Endothelial cell of umbilical vein (primary cell): Measurements from ENCODE around the gene FAM53B. TPM values are rescaled to one million over a fixed set of nuclear protein-coding genes. Genes with fewer than 3 reads are reported as not detected.

ENCODE experiments used
- BruUV-seq: library from RNA; stranded (reverse); fragments of 400-500 nt; replicated peaks from 2 replicates; lab custom pipeline; 2021; lab: Mats Ljungman, UMichigan
- CTCF ChIA-PET: fragments of 300-600, 350-600 bp; sonication (Branson Sonifier 250); formaldehyde crosslinking; loops from one replicate; lab custom pipeline; 2021; ENCODE audit warnings: antibody characterized with exemption, inconsistent platforms; lab: Charles Lee
- POLR2A ChIA-PET: fragments of 300-600, 350-600 bp; sonication (Branson Sonifier 250); formaldehyde crosslinking; loops from one replicate; lab custom pipeline; 2021; ENCODE audit warnings: antibody characterized with exemption, inconsistent platforms; lab: Charles Lee
- DNase-seq: peaks from one replicate; pipeline ENCODE4 v3.0.0-alpha.2; 2011; ENCODE audit warnings: low read depth, low spot score
- FAIRE-seq: peaks from 2 replicates; lab custom pipeline; 2011; peaks lifted over from hg19 to GRCh38; lab: Jason Lieb, UNC
- H2AFZ ChIP-seq: 2 replicates; pipeline ENCODE4 v1.6.0; 2012; ENCODE audit warnings: low read depth, low read length, control low read depth, inconsistent platforms
- H3K27ac ChIP-seq: 2 replicates; pipeline ENCODE4 v1.5.1; 2011; ENCODE audit warnings: low read depth, mild to moderate bottlenecking, control low read depth, low read length, moderate library complexity; ENCODE audit not compliant: insufficient read depth
- H3K27me3 ChIP-seq, 2 experiments: 2 replicates each; pipeline versions ENCODE4 v1.6.0 to v1.6.1; 2011; ENCODE audit warnings: low read length in 2 of 2, mixed read lengths in 1 of 2; ENCODE audit not compliant: control insufficient read depth in 2 of 2, insufficient read depth in 2 of 2
- H3K36me3 ChIP-seq, 2 experiments: 2 replicates in 1 of 2; 3 replicates in 1 of 2; pipeline ENCODE4 v1.5.1; 2011; ENCODE audit warnings: low read length in 2 of 2, mild to moderate bottlenecking in 1 of 2, moderate library complexity in 1 of 2; ENCODE audit not compliant: control insufficient read depth in 2 of 2, insufficient read depth in 2 of 2; ENCODE audit errors: extremely low read depth in 1 of 2
- H3K4me1 ChIP-seq: 3 replicates; pipeline ENCODE4 v1.5.1; 2011; ENCODE audit warnings: mild to moderate bottlenecking, low read length; ENCODE audit not compliant: control insufficient read depth, insufficient read depth; ENCODE audit errors: extremely low read depth
- H3K4me2 ChIP-seq: 2 replicates; pipeline ENCODE4 v1.6.1; 2011; ENCODE audit warnings: low read length, control low read depth, mixed read lengths; ENCODE audit not compliant: insufficient read depth
- H3K4me3 ChIP-seq, 3 experiments: fragments of 200-600 bp in 1 of 3; sonication (generic), shearing (Covaris generic) in 1 of 3; replicated peaks in 1 of 3; 2 replicates each; pipeline ENCODE4 v1.5.1; 2011 to 2016; ENCODE audit warnings: control low read depth in 3 of 3, low read length in 3 of 3, mild to moderate bottlenecking in 2 of 3, inconsistent platforms in 1 of 3, low read depth in 1 of 3, moderate library complexity in 1 of 3; ENCODE audit not compliant: insufficient read depth in 1 of 3
- H3K79me2 ChIP-seq: 2 replicates; pipeline ENCODE4 v1.6.0; 2012; ENCODE audit warnings: low read length, inconsistent platforms; ENCODE audit not compliant: control insufficient read depth, insufficient read depth
- H3K9ac ChIP-seq: replicated peaks from 2 replicates; pipeline ENCODE3; 2011; ENCODE audit warnings: low read length, control low read depth; ENCODE audit not compliant: insufficient read depth; ENCODE audit errors: extremely low read depth
- H3K9me1 ChIP-seq: replicated peaks from 3 replicates; pipeline ENCODE4 v1.6.0; 2011; ENCODE audit warnings: mild to moderate bottlenecking, low read length; ENCODE audit not compliant: control insufficient read depth, insufficient read depth; ENCODE audit errors: extremely low read depth
- H3K9me3 ChIP-seq: replicated peaks from 2 replicates; pipeline ENCODE4 v1.5.1; 2012; ENCODE audit warnings: low read length, inconsistent platforms; ENCODE audit not compliant: control insufficient read depth, insufficient read depth
- H4K20me1 ChIP-seq: replicated peaks from 2 replicates; pipeline ENCODE3; 2011; ENCODE audit warnings: mild to moderate bottlenecking, low read length; ENCODE audit not compliant: control insufficient read depth, insufficient read depth; ENCODE audit errors: extremely low read depth
- EZH2 ChIP-seq: IDR thresholded peaks from 2 replicates; pipeline ENCODE4 v1.6.1; 2012; ENCODE audit warnings: borderline replicate concordance, low read depth, mild to moderate bottlenecking, moderate library complexity, low read length, inconsistent platforms; ENCODE audit not compliant: severe bottlenecking
- POLR2A ChIP-seq: IDR thresholded peaks from 2 replicates; pipeline ENCODE4 v1.6.1; 2012; ENCODE audit warnings: low read depth, mild to moderate bottlenecking, control low read depth, low read length
- POLR2AphosphoS5 ChIP-seq: IDR thresholded peaks from 2 replicates; pipeline ENCODE4 v1.6.1; 2012; ENCODE audit warnings: low read depth, mild to moderate bottlenecking, control low read depth, low read length, moderate library complexity; ENCODE audit not compliant: insufficient read depth
- dilution Hi-C: fragments of 300-500 bp; cut with MboI; formaldehyde crosslinking; loops from one replicate; pipeline ENCODE4 v1.15.0; 2019; ENCODE audit warnings: low sequenced_read_pairs; ENCODE audit not compliant: extremely low pct_ligation_motif_present
- intact Hi-C: fragments of 100-400 bp; cut with micrococcal nuclease; formaldehyde crosslinking; loops from one replicate; pipeline ENCODE4 v1.10.0; 2022
- polyA plus RNA-seq, 4 experiments: library from polyadenylated mRNA; depleted of rRNA in 3 of 4; stranded (reverse) in 3 of 4; unstranded in 1 of 4; fragments of >200 nt; gene quantifications; 2 replicates each; pipeline versions ENCODE4 v1.2.1 to v1.2.3, GENCODE V29; 2011 to 2012; ENCODE audit warnings: missing spikeins in 1 of 4
- total RNA-seq: library from RNA; stranded (reverse); gene quantifications from 2 replicates; pipeline ENCODE4 v1.2.3, GENCODE V29; 2021
- TF ChIP-seq, protein P1 (sequence below), 2 donors: IDR thresholded peaks; 1 replicate in 1 of 2; 2 replicates in 1 of 2; pipeline ENCODE4 v1.5.1; 2011; ENCODE audit warnings: low read length in 2 of 2, mild to moderate bottlenecking in 2 of 2, moderate library complexity in 2 of 2, control low read depth in 1 of 2, inconsistent platforms in 1 of 2, low read depth in 1 of 2; ENCODE audit not compliant: insufficient read depth in 1 of 2; ENCODE audit errors: extremely low read depth in 1 of 2

Gene FAM53B
- total and polyA plus RNA-seq, 2 donors (not counting 3 experiments of a cell fraction or from before 2014, with no cell fraction given), result 8.5 to 21.1 TPM

GRCh38 chr10:124622866-124623536 lies 121.2 kb downstream of the FAM53B start:
- H2AFZ ChIP-seq, result no peak overlapping the region
- no peak overlapping the region for H3K4me3 ChIP-seq
- POLR2A ChIA-PET, result interaction anchor here (0.6 kb wide), 1 partner anchor 10 kb away, joined by 3 read pairs; no protein-coding TSS in a partner anchor
- no peaks in the 10 kb centered on the region for H3K4me1 ChIP-seq
- TF ChIP-seq POLR2AphosphoS5, result no peak
- dilution Hi-C loops, result no loop called here
- H4K20me1 ChIP-seq, result no peaks in the 10 kb centered on the region
- no peak overlapping the region for H3K9ac ChIP-seq
- no peak overlapping the region for H3K27ac ChIP-seq
- no peak overlapping the region for H3K4me2 ChIP-seq
- intact Hi-C loops, result no loop called here
- DNase-seq (no peak), FAIRE-seq (no peak)
- BruUV-seq, result no TSS peak
- H3K9me3 ChIP-seq, result no peaks in the 10 kb centered on the region
- H3K9me1 ChIP-seq, result no peaks in the 10 kb centered on the region
- H3K79me2 ChIP-seq, result no peaks in the 10 kb centered on the region
- no peaks in the 10 kb centered on the region for H3K27me3 ChIP-seq
- CTCF ChIA-PET, result interaction anchor here (2.3 kb wide), 1 partner anchor 119 kb away, joined by 10 read pairs; no protein-coding TSS in a partner anchor
- peaks cover 0 to 2% of the 10 kb centered on the region in 2 experiments for H3K36me3 ChIP-seq

DNA sequence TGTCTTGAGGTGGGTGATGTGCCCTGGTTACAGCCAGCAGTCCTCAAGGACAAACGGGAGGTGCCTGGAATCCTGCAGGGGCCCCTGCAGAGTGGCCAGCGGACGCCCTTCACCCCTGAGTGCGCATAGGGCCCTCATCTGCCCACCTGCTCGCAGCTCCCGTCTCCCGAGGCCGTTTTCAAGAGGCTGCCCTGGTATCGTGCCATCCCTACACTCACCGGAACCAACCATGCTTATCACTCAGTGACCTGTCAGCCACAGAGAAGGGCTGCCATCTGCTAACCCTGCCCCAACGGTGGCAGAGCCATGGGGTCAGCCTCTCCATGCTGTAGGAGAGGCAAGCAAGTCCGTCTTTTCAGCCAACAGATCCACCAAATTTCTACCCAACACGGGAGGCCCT lies 122.0 kb downstream of the FAM53B start:
- Histone ChIP-seq H4K20me1 (no peaks in the 10 kb centered on the region), H3K27me3 (no peaks in the 10 kb centered on the region), H3K4me1 (no peaks in the 10 kb centered on the region), H3K27ac (no peak overlapping the region), H3K79me2 (no peaks in the 10 kb centered on the region), H3K9me3 (no peaks in the 10 kb centered on the region), H3K9ac (no peak overlapping the region), H2AFZ (no peak overlapping the region), H3K4me2 (no peak overlapping the region), H3K36me3 (peaks cover 0 to 2% of the 10 kb centered on the region in 2 experiments), H3K9me1 (no peaks in the 10 kb centered on the region), H3K4me3 (no peak overlapping the region)
- BruUV-seq, result no TSS peak
- CTCF ChIA-PET, result interaction anchor here (0.6 to 2.3 kb wide), 3 partner anchors 97 to 121 kb away, joined by 3 to 10 read pairs (median 3); no protein-coding TSS in a partner anchor
- intact Hi-C loops (no loop called here), dilution Hi-C loops (no loop called here)
- no peak for FAIRE-seq
- DNase-seq, result no peak
- POLR2A ChIA-PET, result no interaction called here
- TF ChIP-seq POLR2A (no peak), EZH2 (no peak)
- TF ChIP-seq, protein P1, sequence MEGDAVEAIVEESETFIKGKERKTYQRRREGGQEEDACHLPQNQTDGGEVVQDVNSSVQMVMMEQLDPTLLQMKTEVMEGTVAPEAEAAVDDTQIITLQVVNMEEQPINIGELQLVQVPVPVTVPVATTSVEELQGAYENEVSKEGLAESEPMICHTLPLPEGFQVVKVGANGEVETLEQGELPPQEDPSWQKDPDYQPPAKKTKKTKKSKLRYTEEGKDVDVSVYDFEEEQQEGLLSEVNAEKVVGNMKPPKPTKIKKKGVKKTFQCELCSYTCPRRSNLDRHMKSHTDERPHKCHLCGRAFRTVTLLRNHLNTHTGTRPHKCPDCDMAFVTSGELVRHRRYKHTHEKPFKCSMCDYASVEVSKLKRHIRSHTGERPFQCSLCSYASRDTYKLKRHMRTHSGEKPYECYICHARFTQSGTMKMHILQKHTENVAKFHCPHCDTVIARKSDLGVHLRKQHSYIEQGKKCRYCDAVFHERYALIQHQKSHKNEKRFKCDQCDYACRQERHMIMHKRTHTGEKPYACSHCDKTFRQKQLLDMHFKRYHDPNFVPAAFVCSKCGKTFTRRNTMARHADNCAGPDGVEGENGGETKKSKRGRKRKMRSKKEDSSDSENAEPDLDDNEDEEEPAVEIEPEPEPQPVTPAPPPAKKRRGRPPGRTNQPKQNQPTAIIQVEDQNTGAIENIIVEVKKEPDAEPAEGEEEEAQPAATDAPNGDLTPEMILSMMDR (IDR thresholded peaks at IDR 0.05; ENCODE audit: extremely low read depth in 1 of 2, insufficient read depth in 1 of 2, low read depth in 1 of 2, low read length in 2 of 2), result no peak
